Lower leg skin (tissue), 3 donors: ENCODE measurements around the gene KCTD15.

Experiments
- CTCF ChIP-seq, 3 donors: fragments of 450-650 bp; IDR thresholded peaks; one replicate each; pipeline ENCODE4 v1.5.1; 2016; ENCODE audit warnings: antibody characterized with exemption in 3 of 3, mild to moderate bottlenecking in 3 of 3, moderate library complexity in 2 of 3
- POLR2A ChIP-seq, 2 donors: fragments of 450-650 bp; IDR thresholded peaks; one replicate each; pipeline ENCODE4 v1.6.1; 2016 to 2017; ENCODE audit warnings: antibody characterized with exemption in 2 of 2, mild to moderate bottlenecking in 1 of 2, moderate library complexity in 1 of 2

GRCh38 chr19:33751436-33751770 is 45.3 kb upstream of the KCTD15 start:
- TF ChIP-seq POLR2A (IDR thresholded peaks at IDR 0.05) (no peak), CTCF (IDR thresholded peaks at IDR 0.05) (no peak)
